ENCODE data around the gene KCNE4.

DNA sequence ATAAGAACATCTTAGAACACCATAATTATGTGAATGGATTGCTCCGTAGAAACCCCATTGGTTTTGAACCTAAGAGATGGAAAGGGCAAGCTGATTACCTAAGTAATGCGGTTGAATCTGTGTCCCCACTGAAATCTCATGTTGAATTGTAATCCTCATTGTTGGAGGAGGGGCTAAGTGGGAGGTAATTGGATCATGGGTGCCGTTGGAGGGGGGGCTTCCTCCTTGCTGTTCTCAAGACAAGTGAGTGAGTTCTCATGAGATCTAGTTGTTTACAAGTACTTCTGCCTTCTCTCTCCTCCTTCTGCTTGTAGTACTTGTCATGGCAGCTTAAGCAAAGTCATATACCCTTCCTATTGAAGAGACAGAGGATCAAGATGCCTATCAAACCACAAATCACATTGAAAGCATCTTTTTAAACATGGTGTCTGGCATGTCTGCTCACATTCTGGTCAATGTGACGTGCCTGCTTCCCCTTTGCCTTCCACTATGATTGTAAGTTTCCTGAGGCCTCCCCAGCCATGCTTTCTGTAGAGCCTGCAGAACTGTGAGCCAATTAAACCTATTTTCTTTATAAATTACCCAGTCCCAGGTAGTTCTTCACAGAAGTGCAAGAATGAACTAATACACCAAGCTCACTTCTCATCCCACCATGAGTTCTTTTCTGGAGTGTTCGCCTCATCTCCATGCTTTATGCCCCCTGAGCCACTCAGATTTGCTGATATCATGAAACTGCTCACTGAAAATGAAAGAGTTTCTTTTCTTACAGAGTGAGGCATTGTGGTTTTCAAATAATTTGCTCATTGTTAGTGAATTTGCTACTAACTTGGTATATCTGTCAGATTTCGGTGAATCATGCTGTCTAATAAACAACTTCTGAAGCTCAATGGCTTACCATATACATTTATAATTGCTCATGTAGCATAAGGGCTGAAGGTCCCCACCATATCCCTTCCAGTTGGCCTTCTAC lies 23.6 kb downstream of the KCNE4 start:
- TF ChIP-seq CTCF (IDR thresholded peaks at IDR 0.05) (no peak), ZFX (IDR thresholded peaks at IDR 0.05; ENCODE audit: borderline replicate concordance) (no peak)
